PFSK-1 (cell line): ENCODE measurements around the gene PRR18.

Experiments
- FOXP2 ChIP-seq: optimal IDR thresholded peaks from 2 replicates; pipeline ENCODE3; 2011; ENCODE audit warnings: borderline replicate concordance, control low read depth, inconsistent platforms; ENCODE audit not compliant: insufficient read depth; ENCODE audit errors: extremely low read length, extremely low read depth
- POLR2AphosphoS5 ChIP-seq: IDR thresholded peaks from 2 replicates; pipeline ENCODE4 v1.6.1; 2012; ENCODE audit warnings: low read depth, mild to moderate bottlenecking, control low read depth, low read length, moderate library complexity
- SIN3A ChIP-seq: IDR thresholded peaks from 2 replicates; pipeline ENCODE4 v1.6.1; 2012; ENCODE audit warnings: mild to moderate bottlenecking, low read length, moderate library complexity, borderline replicate concordance; ENCODE audit not compliant: insufficient read depth
- TAF1 ChIP-seq: IDR thresholded peaks from 2 replicates; pipeline ENCODE4 v1.6.1; 2012; ENCODE audit warnings: low read length, control low read depth, borderline replicate concordance; ENCODE audit not compliant: insufficient read depth
- TF ChIP-seq, protein P1 (sequence below), 2 experiments: IDR thresholded peaks; 2 replicates each; pipeline versions ENCODE4 v1.6.1 to v1.8.0; 2011 to 2012; ENCODE audit warnings: low read depth in 2 of 2, low read length in 2 of 2, control low read depth in 1 of 2, inconsistent platforms in 1 of 2, mild to moderate bottlenecking in 1 of 2, moderate library complexity in 1 of 2; ENCODE audit not compliant: insufficient read depth in 1 of 2

PRR18 gene

DNA sequence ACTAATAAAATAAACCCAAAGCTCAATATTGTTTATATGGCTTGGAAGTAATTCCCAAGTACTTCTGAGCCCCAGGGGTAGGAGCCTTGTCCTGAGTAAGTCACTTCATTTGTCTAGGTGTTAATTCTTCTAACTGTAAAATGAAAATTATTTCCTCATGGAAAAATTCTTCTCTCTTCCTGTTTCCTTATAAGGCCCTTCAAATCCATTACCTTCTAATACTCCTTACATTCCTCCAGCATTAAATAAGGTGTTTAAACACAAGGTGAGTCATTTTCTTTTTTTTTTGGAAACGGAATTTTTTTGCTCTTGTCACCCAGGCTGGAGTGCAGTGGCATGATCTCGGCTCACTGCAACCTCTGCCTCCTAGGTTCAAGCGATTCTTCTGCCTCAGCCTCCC, 41.9 kb downstream of the PRR18 start:
- no peak for TF ChIP-seq POLR2AphosphoS5
- no peak for TF ChIP-seq SIN3A
- TF ChIP-seq, protein P1, sequence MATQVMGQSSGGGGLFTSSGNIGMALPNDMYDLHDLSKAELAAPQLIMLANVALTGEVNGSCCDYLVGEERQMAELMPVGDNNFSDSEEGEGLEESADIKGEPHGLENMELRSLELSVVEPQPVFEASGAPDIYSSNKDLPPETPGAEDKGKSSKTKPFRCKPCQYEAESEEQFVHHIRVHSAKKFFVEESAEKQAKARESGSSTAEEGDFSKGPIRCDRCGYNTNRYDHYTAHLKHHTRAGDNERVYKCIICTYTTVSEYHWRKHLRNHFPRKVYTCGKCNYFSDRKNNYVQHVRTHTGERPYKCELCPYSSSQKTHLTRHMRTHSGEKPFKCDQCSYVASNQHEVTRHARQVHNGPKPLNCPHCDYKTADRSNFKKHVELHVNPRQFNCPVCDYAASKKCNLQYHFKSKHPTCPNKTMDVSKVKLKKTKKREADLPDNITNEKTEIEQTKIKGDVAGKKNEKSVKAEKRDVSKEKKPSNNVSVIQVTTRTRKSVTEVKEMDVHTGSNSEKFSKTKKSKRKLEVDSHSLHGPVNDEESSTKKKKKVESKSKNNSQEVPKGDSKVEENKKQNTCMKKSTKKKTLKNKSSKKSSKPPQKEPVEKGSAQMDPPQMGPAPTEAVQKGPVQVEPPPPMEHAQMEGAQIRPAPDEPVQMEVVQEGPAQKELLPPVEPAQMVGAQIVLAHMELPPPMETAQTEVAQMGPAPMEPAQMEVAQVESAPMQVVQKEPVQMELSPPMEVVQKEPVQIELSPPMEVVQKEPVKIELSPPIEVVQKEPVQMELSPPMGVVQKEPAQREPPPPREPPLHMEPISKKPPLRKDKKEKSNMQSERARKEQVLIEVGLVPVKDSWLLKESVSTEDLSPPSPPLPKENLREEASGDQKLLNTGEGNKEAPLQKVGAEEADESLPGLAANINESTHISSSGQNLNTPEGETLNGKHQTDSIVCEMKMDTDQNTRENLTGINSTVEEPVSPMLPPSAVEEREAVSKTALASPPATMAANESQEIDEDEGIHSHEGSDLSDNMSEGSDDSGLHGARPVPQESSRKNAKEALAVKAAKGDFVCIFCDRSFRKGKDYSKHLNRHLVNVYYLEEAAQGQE (IDR thresholded peaks at IDR 0.05; ENCODE audit: insufficient read depth in 1 of 2, low read depth in 2 of 2, low read length in 2 of 2): no peak
- no peak for TF ChIP-seq TAF1
- no peak for TF ChIP-seq FOXP2

DNA sequence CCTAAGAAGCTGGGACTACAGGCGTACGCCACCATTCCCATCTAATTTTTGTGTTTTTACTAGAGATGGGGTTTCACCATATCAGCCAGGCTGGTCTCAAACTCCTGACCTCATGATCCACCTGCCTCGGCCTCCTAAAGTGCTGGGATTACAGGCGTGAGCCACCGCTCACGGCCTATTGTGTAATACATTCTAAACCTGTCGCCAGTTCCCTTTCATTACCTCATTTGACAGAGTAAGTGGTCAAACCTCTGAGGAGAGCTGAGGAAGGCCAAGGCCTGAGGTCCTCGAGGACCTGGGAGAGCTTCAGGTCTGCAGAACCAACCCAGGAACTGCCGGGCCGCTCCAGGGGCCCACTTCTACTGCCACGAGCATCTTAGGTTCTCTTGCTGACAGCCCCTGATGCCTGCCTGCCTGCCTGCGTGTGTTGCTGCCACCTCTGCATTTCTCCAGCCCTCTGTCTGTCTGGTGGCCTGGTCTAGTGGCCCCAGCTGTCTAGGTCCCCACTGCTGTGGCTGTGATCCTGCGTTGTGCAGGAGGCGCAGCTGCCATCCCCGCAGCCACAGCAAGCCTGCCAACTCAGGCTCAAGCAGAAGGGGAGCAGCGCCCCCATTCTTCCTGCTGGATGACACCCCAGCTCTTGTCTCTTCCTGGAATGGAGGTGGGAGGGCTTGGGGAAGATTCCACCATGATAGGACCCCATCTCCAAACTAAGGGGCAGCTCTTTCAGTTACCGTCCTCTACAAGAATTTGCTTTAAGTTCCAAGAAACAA, 45.3 kb downstream of the PRR18 start:
- no peak for TF ChIP-seq TAF1

DNA sequence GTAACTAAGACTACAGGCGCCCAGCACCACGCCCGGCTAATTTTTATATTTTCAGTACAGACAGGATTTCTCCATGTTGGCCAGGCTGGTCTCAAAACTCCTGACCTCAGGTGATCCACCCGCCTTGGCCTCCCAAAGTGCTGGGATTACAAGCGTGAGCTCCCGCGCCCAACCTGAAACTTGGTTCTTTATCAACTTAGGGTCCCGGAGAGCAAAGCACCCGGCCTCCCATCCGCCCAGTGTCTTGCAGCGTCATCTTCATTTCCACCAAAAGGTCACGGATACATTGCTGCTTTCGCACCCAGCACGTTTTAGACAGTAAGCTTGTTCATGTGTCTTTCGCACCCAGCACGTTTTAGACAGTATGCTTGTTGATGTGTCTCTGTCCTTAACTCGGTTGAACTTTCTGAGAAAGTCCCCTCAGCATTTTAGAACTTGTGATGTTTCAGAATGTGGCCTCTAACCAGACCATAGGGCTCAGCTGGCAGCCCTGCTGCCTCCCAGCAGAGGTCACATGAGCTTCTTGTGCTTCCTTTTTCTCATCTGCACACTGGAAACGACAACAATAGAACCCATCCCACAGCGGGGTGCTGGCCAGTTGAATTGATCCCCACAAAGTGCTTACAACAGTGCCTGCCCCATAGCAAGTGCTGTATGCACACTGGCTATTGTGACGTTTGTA, 48.8 kb downstream of the PRR18 start:
- TF ChIP-seq FOXP2 (no peak), POLR2AphosphoS5 (no peak), SIN3A (no peak), TAF1 (no peak)
- TF ChIP-seq, protein P1 (IDR thresholded peaks at IDR 0.05; ENCODE audit: insufficient read depth in 1 of 2, low read depth in 2 of 2, low read length in 2 of 2): no peak

DNA sequence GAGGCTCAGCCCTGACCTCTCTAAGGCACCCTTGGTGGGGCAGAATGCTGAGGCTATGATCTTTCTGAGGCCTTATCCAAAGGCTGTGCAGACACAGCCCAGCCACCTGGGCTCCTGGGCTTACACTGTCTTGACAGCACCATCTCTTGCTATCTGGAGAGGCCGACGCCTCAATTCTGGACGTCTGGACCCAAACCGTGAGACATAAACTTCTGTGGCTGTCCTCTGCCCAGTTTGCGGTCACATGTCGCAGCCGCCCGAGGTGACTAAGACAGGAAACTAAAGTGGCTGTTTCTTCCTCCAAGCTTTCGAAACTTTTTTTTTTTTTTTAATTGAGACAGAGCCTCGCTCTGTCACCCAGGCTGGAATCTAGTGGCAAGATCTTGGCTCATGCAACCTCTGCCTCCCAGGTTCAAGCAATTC, 49.3 kb downstream of the PRR18 start:
- TF ChIP-seq TAF1 (no peak), FOXP2 (no peak), SIN3A (no peak), POLR2AphosphoS5 (no peak)
- TF ChIP-seq, protein P1 (IDR thresholded peaks at IDR 0.05; ENCODE audit: insufficient read depth in 1 of 2, low read depth in 2 of 2, low read length in 2 of 2): no peak

DNA sequence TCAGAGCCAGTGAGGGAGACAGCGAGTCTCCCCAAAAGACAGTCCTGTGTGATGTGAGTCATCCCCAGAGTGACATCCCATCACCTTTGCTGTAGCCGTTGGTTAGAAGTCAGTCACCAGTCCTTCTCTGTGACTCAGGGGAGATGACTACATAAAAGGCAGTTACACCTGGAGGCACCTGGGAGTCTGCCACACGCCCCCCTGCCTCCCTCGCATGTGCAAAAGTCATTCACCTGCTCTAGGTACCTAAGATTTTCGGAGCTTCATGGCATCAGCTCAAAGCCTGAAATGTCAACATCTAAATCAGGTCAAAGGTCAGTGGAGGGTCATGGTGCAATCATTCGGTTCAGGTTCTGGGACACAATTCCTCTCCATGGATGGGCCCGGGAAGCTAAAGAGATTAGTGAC, 50.3 kb downstream of the PRR18 start:
- TF ChIP-seq TAF1: no peak
- TF ChIP-seq, protein P1 (IDR thresholded peaks at IDR 0.05; ENCODE audit: insufficient read depth in 1 of 2, low read depth in 2 of 2, low read length in 2 of 2): no peak
- TF ChIP-seq FOXP2: no peak
- no peak for TF ChIP-seq SIN3A
- no peak for TF ChIP-seq POLR2AphosphoS5
